ENCODE data around the gene C2CD3. TPM values are rescaled to one million over a fixed set of nuclear protein-coding genes. Genes with fewer than 3 reads are reported as not detected.

The C2CD3 gene
- total RNA-seq, 1 experiment from 2014 or later = 18.7 TPM

DNA sequence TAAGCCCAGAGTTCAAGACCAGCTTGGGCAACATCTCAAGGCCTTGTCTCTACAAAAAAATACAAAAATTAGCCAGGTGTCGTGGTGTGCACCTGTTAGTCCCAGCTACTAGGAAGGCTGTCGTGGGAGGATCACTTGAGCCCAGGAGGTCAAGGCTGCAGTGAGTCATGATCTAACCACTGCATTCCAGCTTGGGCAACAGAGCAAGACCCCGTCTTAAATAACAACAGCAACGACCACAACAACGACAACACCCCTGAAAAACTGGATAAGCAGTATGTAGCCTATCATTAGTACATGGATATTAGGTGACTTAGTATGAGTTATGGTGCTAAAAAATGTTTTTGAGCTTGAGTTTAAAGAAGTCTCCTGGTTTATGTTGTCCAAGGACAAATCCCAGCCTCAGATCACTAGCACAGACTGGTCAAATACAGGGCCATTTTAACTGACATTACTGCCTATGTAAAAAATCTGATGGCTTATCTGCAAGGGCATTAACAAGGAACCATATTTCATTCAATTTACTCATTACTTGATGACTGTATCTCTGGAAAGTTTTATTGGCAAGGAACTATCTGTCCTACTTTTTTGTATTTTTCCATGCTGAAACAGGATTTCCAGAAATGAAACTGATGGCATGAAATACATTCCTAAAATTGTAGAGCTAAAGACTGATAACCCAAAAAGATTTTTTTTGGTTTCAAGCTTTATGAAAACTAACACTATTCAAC, 23.4 kb downstream of the C2CD3 start:
- no peak for ATAC-seq
- CTCF ChIA-PET = no interaction called here

GRCh38 chr11:74144592-74144991, 26.2 kb downstream of the C2CD3 start:
- Mint-ChIP-seq H3K27ac (no peak overlapping the region), H3K27me3 (ENCODE audit: low read depth) (no peaks in the 10 kb centered on the region), H3K9me3 (peaks cover 8% of the 10 kb centered on the region; the same call in 1 of the 2 replicates), H3K4me3 (no peak overlapping the region), H3K4me1 (peaks cover 21% of the 10 kb centered on the region), H3K36me3 (peaks cover 6% of the 10 kb centered on the region)
- ATAC-seq = no peak
- no peak for DNase-seq (ENCODE audit: low spot score)
- ChIA-PET CTCF (no interaction called here), POLR2A (no interaction called here)
- TF ChIP-seq, protein P1, sequence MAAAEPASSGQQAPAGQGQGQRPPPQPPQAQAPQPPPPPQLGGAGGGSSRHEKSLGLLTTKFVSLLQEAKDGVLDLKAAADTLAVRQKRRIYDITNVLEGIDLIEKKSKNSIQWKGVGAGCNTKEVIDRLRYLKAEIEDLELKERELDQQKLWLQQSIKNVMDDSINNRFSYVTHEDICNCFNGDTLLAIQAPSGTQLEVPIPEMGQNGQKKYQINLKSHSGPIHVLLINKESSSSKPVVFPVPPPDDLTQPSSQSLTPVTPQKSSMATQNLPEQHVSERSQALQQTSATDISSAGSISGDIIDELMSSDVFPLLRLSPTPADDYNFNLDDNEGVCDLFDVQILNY (CRISPR knock-in tag; IDR thresholded peaks at IDR 0.05) = no peak
- TF ChIP-seq PRRX2 (CRISPR knock-in tag; IDR thresholded peaks at IDR 0.05) (no peak), GRHL2 (CRISPR knock-in tag; IDR thresholded peaks at IDR 0.05; ENCODE audit: insufficient replicate concordance, severe bottlenecking) (no peak), GTF2I (CRISPR knock-in tag; conservative IDR thresholded peaks at IDR 0.05) (no peak), NR2C2 (CRISPR knock-in tag; IDR thresholded peaks at IDR 0.05) (no peak), HMGA2 (CRISPR knock-in tag; IDR thresholded peaks at IDR 0.05) (no peak), GABPB1 (CRISPR knock-in tag; IDR thresholded peaks at IDR 0.05) (no peak), E2F4 (CRISPR knock-in tag; IDR thresholded peaks at IDR 0.05; ENCODE audit: borderline replicate concordance, low read depth) (no peak), FOXJ3 (CRISPR knock-in tag; IDR thresholded peaks at IDR 0.05; ENCODE audit: borderline replicate concordance) (no peak), NFATC4 (CRISPR knock-in tag; IDR thresholded peaks at IDR 0.05) (no peak), NR3C1 (CRISPR knock-in tag; conservative IDR thresholded peaks at IDR 0.05; ENCODE audit: low read depth) (no peak)

More for the DNA sequence above, 23.4 kb downstream of the C2CD3 start:
- 0 out of 2 replicates have a peak, but pooled peaks cover 5% of the 10 kb centered on the region for H3K4me1 Mint-ChIP-seq
- TF ChIP-seq NFYB (CRISPR knock-in tag; conservative IDR thresholded peaks at IDR 0.05; ENCODE audit: low read depth) (no peak), ZNF232 (CRISPR knock-in tag; IDR thresholded peaks at IDR 0.05) (no peak), KAT7 (CRISPR knock-in tag; IDR thresholded peaks at IDR 0.05; ENCODE audit: borderline replicate concordance) (no peak), ARID4B (CRISPR knock-in tag; IDR thresholded peaks at IDR 0.05; ENCODE audit: borderline replicate concordance) (no peak), ATF6 (CRISPR knock-in tag; IDR thresholded peaks at IDR 0.05) (no peak), ZNF121 (CRISPR knock-in tag; IDR thresholded peaks at IDR 0.05) (peak; percentile 75)
- TF ChIP-seq, protein P2, sequence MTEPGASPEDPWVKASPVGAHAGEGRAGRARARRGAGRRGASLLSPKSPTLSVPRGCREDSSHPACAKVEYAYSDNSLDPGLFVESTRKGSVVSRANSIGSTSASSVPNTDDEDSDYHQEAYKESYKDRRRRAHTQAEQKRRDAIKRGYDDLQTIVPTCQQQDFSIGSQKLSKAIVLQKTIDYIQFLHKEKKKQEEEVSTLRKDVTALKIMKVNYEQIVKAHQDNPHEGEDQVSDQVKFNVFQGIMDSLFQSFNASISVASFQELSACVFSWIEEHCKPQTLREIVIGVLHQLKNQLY (CRISPR knock-in tag; IDR thresholded peaks at IDR 0.05) = no peak
- POLR2A ChIA-PET = interaction anchor here (1.1 kb wide), 1 partner anchor 9 kb away, joined by 3 read pairs; no protein-coding TSS in a partner anchor
- H3K27ac Mint-ChIP-seq = no peak overlapping the region
- no peak overlapping the region for H3K4me3 Mint-ChIP-seq
- no peak for DNase-seq (ENCODE audit: low spot score)
- no peaks in the 10 kb centered on the region for H3K27me3 Mint-ChIP-seq (ENCODE audit: low read depth)
- H3K36me3 Mint-ChIP-seq = peaks cover 6% of the 10 kb centered on the region
- H3K9me3 Mint-ChIP-seq = peaks cover 8% of the 10 kb centered on the region; the same call in 1 of the 2 replicates

Data from WTC11 (cell line).